ENCODE measurements around the gene SLC11A1.

- TF ChIP-seq POLR2A (IDR thresholded peaks at IDR 0.05; ENCODE audit: low read depth, low read length) (no peak), POLR2AphosphoS5 (IDR thresholded peaks at IDR 0.05; ENCODE audit: low read depth, low read length) (no peak), TAF1 (IDR thresholded peaks at IDR 0.05; ENCODE audit: borderline replicate concordance, low read depth, low read length) (no peak)
Measured at GRCh38 chr2:218392891-218393462, 10.9 kb downstream of the SLC11A1 start.
